GM12878 (cell line): ENCODE results near the gene CFAP74.

Experiments
- BHLHE40 ChIP-seq, 2 experiments: fragments of 450-650 bp in 1 of 2; IDR thresholded peaks; 2 replicates each; pipeline ENCODE4 v1.6.1; 2011 to 2017; ENCODE audit warnings: low read depth in 2 of 2, borderline replicate concordance in 1 of 2, improper control_type of control experiment in 1 of 2, low read length in 1 of 2, mild to moderate bottlenecking in 1 of 2
- EGR1 ChIP-seq, 2 experiments: IDR thresholded peaks; 1 replicate in 1 of 2; 2 replicates in 1 of 2; pipeline ENCODE4 v1.6.1; 2011 to 2012; ENCODE audit warnings: low read depth in 2 of 2, low read length in 2 of 2, borderline replicate concordance in 1 of 2, mild to moderate bottlenecking in 1 of 2, moderate library complexity in 1 of 2
- TF ChIP-seq, protein P1 (sequence below), 3 experiments: IDR thresholded peaks in 2 of 3; conservative IDR thresholded peaks in 1 of 3; 2 replicates each; pipeline ENCODE4 v1.5.1; 2011; ENCODE audit warnings: low read depth in 3 of 3, low read length in 3 of 3, mild to moderate bottlenecking in 3 of 3, control low read depth in 2 of 3, moderate library complexity in 2 of 3, inconsistent platforms in 1 of 3, mixed read lengths in 1 of 3; ENCODE audit not compliant: control insufficient read depth in 2 of 3, insufficient read depth in 1 of 3; ENCODE audit errors: extremely low read depth in 1 of 3

DNA sequence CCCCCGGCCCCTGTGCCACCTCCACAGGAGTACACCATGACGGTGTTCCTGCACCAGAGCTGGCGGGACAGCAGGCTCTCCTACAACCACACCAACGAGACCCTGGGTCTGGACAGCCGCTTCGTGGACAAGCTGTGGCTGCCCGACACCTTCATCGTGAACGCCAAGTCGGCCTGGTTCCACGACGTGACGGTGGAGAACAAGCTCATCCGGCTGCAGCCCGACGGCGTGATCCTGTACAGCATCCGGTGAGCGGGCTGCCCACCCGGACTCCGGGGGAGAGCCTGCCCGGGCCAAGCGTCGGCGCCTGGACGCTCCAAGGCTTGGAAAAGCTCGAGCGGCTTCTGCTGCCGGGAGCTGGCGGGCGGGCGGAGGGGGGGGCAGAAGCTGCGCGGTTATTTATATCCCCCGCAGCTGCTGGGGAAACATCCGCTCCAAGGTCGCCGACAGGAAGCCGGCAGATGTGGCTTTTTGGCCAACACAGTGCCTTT, 21.9 kb upstream of the CFAP74 start:
- TF ChIP-seq EGR1 (IDR thresholded peaks at IDR 0.05; ENCODE audit: borderline replicate concordance in 1 of 2, low read depth in 2 of 2, low read length in 2 of 2) (no peak), BHLHE40 (IDR thresholded peaks at IDR 0.05; ENCODE audit: borderline replicate concordance in 1 of 2, low read depth in 2 of 2, low read length in 1 of 2) (no peak)
- TF ChIP-seq, protein P1, sequence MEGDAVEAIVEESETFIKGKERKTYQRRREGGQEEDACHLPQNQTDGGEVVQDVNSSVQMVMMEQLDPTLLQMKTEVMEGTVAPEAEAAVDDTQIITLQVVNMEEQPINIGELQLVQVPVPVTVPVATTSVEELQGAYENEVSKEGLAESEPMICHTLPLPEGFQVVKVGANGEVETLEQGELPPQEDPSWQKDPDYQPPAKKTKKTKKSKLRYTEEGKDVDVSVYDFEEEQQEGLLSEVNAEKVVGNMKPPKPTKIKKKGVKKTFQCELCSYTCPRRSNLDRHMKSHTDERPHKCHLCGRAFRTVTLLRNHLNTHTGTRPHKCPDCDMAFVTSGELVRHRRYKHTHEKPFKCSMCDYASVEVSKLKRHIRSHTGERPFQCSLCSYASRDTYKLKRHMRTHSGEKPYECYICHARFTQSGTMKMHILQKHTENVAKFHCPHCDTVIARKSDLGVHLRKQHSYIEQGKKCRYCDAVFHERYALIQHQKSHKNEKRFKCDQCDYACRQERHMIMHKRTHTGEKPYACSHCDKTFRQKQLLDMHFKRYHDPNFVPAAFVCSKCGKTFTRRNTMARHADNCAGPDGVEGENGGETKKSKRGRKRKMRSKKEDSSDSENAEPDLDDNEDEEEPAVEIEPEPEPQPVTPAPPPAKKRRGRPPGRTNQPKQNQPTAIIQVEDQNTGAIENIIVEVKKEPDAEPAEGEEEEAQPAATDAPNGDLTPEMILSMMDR (IDR thresholded peaks at IDR 0.05 in 2 of 3, conservative IDR thresholded peaks at IDR 0.05 in 1 of 3; ENCODE audit: control insufficient read depth in 2 of 3, extremely low read depth in 1 of 3, insufficient read depth in 1 of 3, low read depth in 3 of 3, low read length in 3 of 3): no peak
